ENCODE data around the gene MT3.

The MT3 gene

GRCh38 chr16:56631832-56632155 lies 42.5 kb downstream of the MT3 start:
- no peak overlapping the region for H3K9ac ChIP-seq (ENCODE audit: low read length)
- no peaks in the 10 kb centered on the region for H3K36me3 ChIP-seq (ENCODE audit: control insufficient read depth, insufficient read depth, low read length)
- peaks cover 95% of the 10 kb centered on the region for H3K27me3 ChIP-seq (ENCODE audit: control insufficient read depth, insufficient read depth, low read length)
- peak overlapping the region; percentile 60 for H3K4me3 ChIP-seq (ENCODE audit: low read depth, low read length)
- H3K9me3 ChIP-seq (ENCODE audit: control insufficient read depth, insufficient read depth, low read depth, low read length): no peaks in the 10 kb centered on the region
- peaks cover 20% of the 10 kb centered on the region for H3K4me1 ChIP-seq (ENCODE audit: control insufficient read depth, insufficient read depth, low read length)
- no peak overlapping the region for H3K27ac ChIP-seq (ENCODE audit: low read depth, low read length)

- H3K4me1 ChIP-seq (ENCODE audit: control insufficient read depth, insufficient read depth, low read length): peaks cover 15% of the 10 kb centered on the region
- no peaks in the 10 kb centered on the region for H3K9me3 ChIP-seq (ENCODE audit: control insufficient read depth, insufficient read depth, low read depth, low read length)
- H3K27ac ChIP-seq (ENCODE audit: low read depth, low read length): no peak within 1 kb of the TSS
- peaks cover 95% of the 10 kb centered on the region for H3K27me3 ChIP-seq (ENCODE audit: control insufficient read depth, insufficient read depth, low read length)
- H3K36me3 ChIP-seq (ENCODE audit: control insufficient read depth, insufficient read depth, low read length): no peaks in the 10 kb centered on the region
- peak within 1 kb of the TSS; percentile 73 for H3K9ac ChIP-seq (ENCODE audit: low read length)
- H3K4me3 ChIP-seq (ENCODE audit: low read depth, low read length): peak within 1 kb of the TSS; percentile 60
These were observed 43.0 kb downstream of the MT3 start, which contains the start of gene MT1M for GRCh38 chr16:56632156-56632847. Gene MT1M (plus strand): TSS chr16:56632659. CDS start chr16:56632732, 73 bp downstream.

- Histone ChIP-seq H3K9ac (ENCODE audit: low read length) (peak overlapping the region; percentile 73), H3K4me1 (ENCODE audit: control insufficient read depth, insufficient read depth, low read length) (peaks cover 14% of the 10 kb centered on the region; the same call in 1 of the 2 replicates), H3K36me3 (ENCODE audit: control insufficient read depth, insufficient read depth, low read length) (no peaks in the 10 kb centered on the region), H3K27me3 (ENCODE audit: control insufficient read depth, insufficient read depth, low read length) (peaks cover 98% of the 10 kb centered on the region), H3K9me3 (ENCODE audit: control insufficient read depth, insufficient read depth, low read depth, low read length) (no peaks in the 10 kb centered on the region), H3K27ac (ENCODE audit: low read depth, low read length) (no peak overlapping the region), H3K4me3 (ENCODE audit: low read depth, low read length) (peak overlapping the region; percentile 60)
These were observed 43.6 kb downstream of the MT3 start for GRCh38 chr16:56632848-56633365.

- peaks cover 100% of the 10 kb centered on the region for H3K27me3 ChIP-seq (ENCODE audit: control insufficient read depth, insufficient read depth, low read length)
- H3K4me1 ChIP-seq (ENCODE audit: control insufficient read depth, insufficient read depth, low read length): peaks cover 15% of the 10 kb centered on the region
These were observed 44.2 kb downstream of the MT3 start for GRCh38 chr16:56633535-56633934.

GRCh38 chr16:56634715-56635440 lies 45.5 kb downstream of the MT3 start:
- H3K36me3 ChIP-seq (ENCODE audit: control insufficient read depth, insufficient read depth, low read length): no peaks in the 10 kb centered on the region
- H3K27me3 ChIP-seq (ENCODE audit: control insufficient read depth, insufficient read depth, low read length): peaks cover 100% of the 10 kb centered on the region
- H3K9me3 ChIP-seq (ENCODE audit: control insufficient read depth, insufficient read depth, low read depth, low read length): no peaks in the 10 kb centered on the region
- H3K9ac ChIP-seq (ENCODE audit: low read length): peak overlapping the region; percentile 45
- peaks cover 19% of the 10 kb centered on the region for H3K4me1 ChIP-seq (ENCODE audit: control insufficient read depth, insufficient read depth, low read length)
- no peak overlapping the region for H3K27ac ChIP-seq (ENCODE audit: low read depth, low read length)
- peak overlapping the region; percentile 55 for H3K4me3 ChIP-seq (ENCODE audit: low read depth, low read length)

More at GRCh38 chr16:56633535-56633934, 44.2 kb downstream of the MT3 start:
- H3K36me3 ChIP-seq (ENCODE audit: control insufficient read depth, insufficient read depth, low read length): no peaks in the 10 kb centered on the region
- H3K27ac ChIP-seq (ENCODE audit: low read depth, low read length): no peak overlapping the region
- H3K9me3 ChIP-seq (ENCODE audit: control insufficient read depth, insufficient read depth, low read depth, low read length): no peaks in the 10 kb centered on the region
- no peak overlapping the region for H3K4me3 ChIP-seq (ENCODE audit: low read depth, low read length)
- H3K9ac ChIP-seq (ENCODE audit: low read length): no peak overlapping the region

- no peak overlapping the region for H3K27ac ChIP-seq (ENCODE audit: low read depth, low read length)
- H3K36me3 ChIP-seq (ENCODE audit: control insufficient read depth, insufficient read depth, low read length): no peaks in the 10 kb centered on the region
- peaks cover 100% of the 10 kb centered on the region for H3K27me3 ChIP-seq (ENCODE audit: control insufficient read depth, insufficient read depth, low read length)
- H3K9ac ChIP-seq (ENCODE audit: low read length): peak overlapping the region; percentile 45
- peaks cover 19% of the 10 kb centered on the region for H3K4me1 ChIP-seq (ENCODE audit: control insufficient read depth, insufficient read depth, low read length)
- H3K4me3 ChIP-seq (ENCODE audit: low read depth, low read length): peak overlapping the region; percentile 55
- H3K9me3 ChIP-seq (ENCODE audit: control insufficient read depth, insufficient read depth, low read depth, low read length): no peaks in the 10 kb centered on the region
These were observed 46.2 kb downstream of the MT3 start for GRCh38 chr16:56635441-56635967.

GRCh38 chr16:56636616-56637413 lies 47.5 kb downstream of the MT3 start:
- peaks cover 100% of the 10 kb centered on the region for H3K27me3 ChIP-seq (ENCODE audit: control insufficient read depth, insufficient read depth, low read length)

GRCh38 chr16:56637814-56638750 lies 48.8 kb downstream of the MT3 start, which contains the start of gene MT1A:
Gene MT1A (plus strand): TSS chr16:56638666. CDS start chr16:56638739, 73 bp downstream.
- Histone ChIP-seq H3K9ac (ENCODE audit: low read length) (no peak within 1 kb of the TSS), H3K9me3 (ENCODE audit: control insufficient read depth, insufficient read depth, low read depth, low read length) (no peaks in the 10 kb centered on the region), H3K4me3 (ENCODE audit: low read depth, low read length) (peak within 1 kb of the TSS; percentile 59), H3K4me1 (ENCODE audit: control insufficient read depth, insufficient read depth, low read length) (peaks cover 18% of the 10 kb centered on the region), H3K27ac (ENCODE audit: low read depth, low read length) (no peak within 1 kb of the TSS), H3K36me3 (ENCODE audit: control insufficient read depth, insufficient read depth, low read length) (no peaks in the 10 kb centered on the region), H3K27me3 (ENCODE audit: control insufficient read depth, insufficient read depth, low read length) (peaks cover 100% of the 10 kb centered on the region)

More at GRCh38 chr16:56636616-56637413, 47.5 kb downstream of the MT3 start:
- Histone ChIP-seq H3K9me3 (ENCODE audit: control insufficient read depth, insufficient read depth, low read depth, low read length) (no peaks in the 10 kb centered on the region), H3K36me3 (ENCODE audit: control insufficient read depth, insufficient read depth, low read length) (no peaks in the 10 kb centered on the region), H3K9ac (ENCODE audit: low read length) (no peak overlapping the region), H3K27ac (ENCODE audit: low read depth, low read length) (no peak overlapping the region), H3K4me1 (ENCODE audit: control insufficient read depth, insufficient read depth, low read length) (peaks cover 19% of the 10 kb centered on the region), H3K4me3 (ENCODE audit: low read depth, low read length) (no peak overlapping the region)

- peaks cover 100% of the 10 kb centered on the region for H3K27me3 ChIP-seq (ENCODE audit: control insufficient read depth, insufficient read depth, low read length)
- H3K4me1 ChIP-seq (ENCODE audit: control insufficient read depth, insufficient read depth, low read length): peaks cover 23% of the 10 kb centered on the region
- no peak overlapping the region for H3K4me3 ChIP-seq (ENCODE audit: low read depth, low read length)
- no peak overlapping the region for H3K9ac ChIP-seq (ENCODE audit: low read length)
- H3K36me3 ChIP-seq (ENCODE audit: control insufficient read depth, insufficient read depth, low read length): no peaks in the 10 kb centered on the region
- H3K9me3 ChIP-seq (ENCODE audit: control insufficient read depth, insufficient read depth, low read depth, low read length): no peaks in the 10 kb centered on the region
- no peak overlapping the region for H3K27ac ChIP-seq (ENCODE audit: low read depth, low read length)
These were observed 49.7 kb downstream of the MT3 start for GRCh38 chr16:56639045-56639444.

GRCh38 chr16:56640076-56640475 lies 50.7 kb downstream of the MT3 start:
- no peaks in the 10 kb centered on the region for H3K36me3 ChIP-seq (ENCODE audit: control insufficient read depth, insufficient read depth, low read length)
- H3K9me3 ChIP-seq (ENCODE audit: control insufficient read depth, insufficient read depth, low read depth, low read length): no peaks in the 10 kb centered on the region
- H3K9ac ChIP-seq (ENCODE audit: low read length): no peak overlapping the region
- H3K27me3 ChIP-seq (ENCODE audit: control insufficient read depth, insufficient read depth, low read length): peaks cover 100% of the 10 kb centered on the region
- no peak overlapping the region for H3K4me3 ChIP-seq (ENCODE audit: low read depth, low read length)
- H3K4me1 ChIP-seq (ENCODE audit: control insufficient read depth, insufficient read depth, low read length): peaks cover 23% of the 10 kb centered on the region
- H3K27ac ChIP-seq (ENCODE audit: low read depth, low read length): no peak overlapping the region
